HEK293 (cell line): Measurements from ENCODE around the gene EYA2.
A peak's percentile ranks its signal among the peaks of the same experiment; 100 is the strongest.

Experiments
- CTCF ChIA-PET: fragments of 350-600 bp; formaldehyde crosslinking; extraction: SDS; loops from one replicate; lab custom pipeline; 2021; ENCODE audit warnings: antibody characterized with exemption; lab: Yijun Ruan, JAX
- POLR2A ChIA-PET: fragments of 300-600 bp; formaldehyde crosslinking; extraction: SDS; loops from one replicate; lab custom pipeline; 2020; ENCODE audit warnings: antibody characterized with exemption, inconsistent platforms; lab: Yijun Ruan, JAX
- H3K27ac ChIP-seq: fragments of 200-500 bp; sonication (Bioruptor generic); 2 replicates; pipeline ENCODE4 v1.5.1; 2014; ENCODE audit warnings: low read depth, low read length, control low read depth, inconsistent platforms; ENCODE audit errors: extremely low read depth
- H3K36me3 ChIP-seq, 2 experiments: fragments of 200-500 bp in 1 of 2; sonication (Bioruptor generic) in 1 of 2; 1 replicate in 1 of 2; 2 replicates in 1 of 2; pipeline ENCODE4 v1.5.1; 2014 to 2017; ENCODE audit warnings: inconsistent platforms in 2 of 2, low read length in 2 of 2; ENCODE audit not compliant: control insufficient read depth in 2 of 2, insufficient read depth in 1 of 2
- H3K4me1 ChIP-seq: fragments of 200-500 bp; sonication (Bioruptor generic); 2 replicates; pipeline ENCODE4 v1.5.1; 2014; ENCODE audit warnings: mild to moderate bottlenecking, low read length, inconsistent platforms; ENCODE audit not compliant: control insufficient read depth, insufficient read depth
- H3K4me3 ChIP-seq: 2 replicates; pipeline ENCODE4 v1.5.1; 2011; ENCODE audit warnings: low read depth, mild to moderate bottlenecking, control low read depth, low read length, moderate library complexity
- H3K9me3 ChIP-seq: fragments of 200-500 bp; sonication (Bioruptor generic); 2 replicates; pipeline ENCODE4 v1.5.1; 2014; ENCODE audit warnings: low read depth, low read length, inconsistent platforms; ENCODE audit not compliant: control insufficient read depth, insufficient read depth
- GLIS2 ChIP-seq: fragments of 450-650 bp; formaldehyde crosslinking; IDR thresholded peaks from 2 replicates; pipeline ENCODE4 v1.5.1; 2016; ENCODE audit warnings: missing biosample characterization, missing genetic modification characterization
- HOXC10 ChIP-seq: sonication (generic); formaldehyde crosslinking; IDR thresholded peaks from 2 replicates; pipeline ENCODE4 v1.8.1; 2023; ENCODE audit warnings: mild to moderate bottlenecking, missing genetic modification reagents
- SALL2 ChIP-seq: fragments of 450-650 bp; formaldehyde crosslinking; IDR thresholded peaks from 2 replicates; pipeline ENCODE4 v1.5.0; 2017; ENCODE audit warnings: missing biosample characterization, mild to moderate bottlenecking, missing genetic modification characterization, borderline replicate concordance
- SCRT1 ChIP-seq: fragments of 450-650 bp; formaldehyde crosslinking; IDR thresholded peaks from 2 replicates; pipeline ENCODE4 v1.5.1; 2016; ENCODE audit warnings: missing biosample characterization, missing genetic modification characterization, borderline replicate concordance
- ZBTB20 ChIP-seq: fragments of 450-650 bp; formaldehyde crosslinking; IDR thresholded peaks from 2 replicates; pipeline ENCODE4 v1.5.1; 2016; ENCODE audit warnings: missing biosample characterization, missing genetic modification characterization
- ZIC2 ChIP-seq: fragments of 450-650 bp; formaldehyde crosslinking; IDR thresholded peaks from 2 replicates; pipeline ENCODE4 v1.5.1; 2016; ENCODE audit warnings: missing biosample characterization, missing genetic modification characterization
- ZNF184 ChIP-seq: fragments of 450-650 bp; IDR thresholded peaks from 2 replicates; pipeline ENCODE4 v1.5.1; 2018; ENCODE audit warnings: missing biosample characterization, mild to moderate bottlenecking, missing genetic modification characterization
- ZNF776 ChIP-seq: fragments of 450-650 bp; formaldehyde crosslinking; IDR thresholded peaks from 2 replicates; pipeline ENCODE4 v1.5.0; 2017; ENCODE audit warnings: missing biosample characterization, missing genetic modification characterization, borderline replicate concordance
- TF ChIP-seq, protein P1 (sequence below): fragments of 450-650 bp; formaldehyde crosslinking; IDR thresholded peaks from 2 replicates; pipeline ENCODE4 v1.5.1; 2016; ENCODE audit warnings: missing biosample characterization, missing genetic modification characterization, borderline replicate concordance
- TF ChIP-seq, protein P2 (sequence below): fragments of 450-650 bp; formaldehyde crosslinking; IDR thresholded peaks from 2 replicates; pipeline ENCODE4 v1.5.1; 2016; ENCODE audit warnings: missing biosample characterization, missing genetic modification characterization
- TF ChIP-seq, protein P3 (sequence below): fragments of 450-650 bp; formaldehyde crosslinking; IDR thresholded peaks from 2 replicates; pipeline ENCODE4 v1.5.0; 2017; ENCODE audit warnings: missing biosample characterization, missing genetic modification characterization, borderline replicate concordance
- TF ChIP-seq, protein P4 (sequence below): fragments of 450-650 bp; formaldehyde crosslinking; IDR thresholded peaks from 2 replicates; pipeline ENCODE4 v1.5.1; 2016; ENCODE audit warnings: missing biosample characterization, missing genetic modification characterization, low read depth
- TF ChIP-seq, protein P5 (sequence below): fragments of 450-650 bp; formaldehyde crosslinking; IDR thresholded peaks from 2 replicates; pipeline ENCODE4 v1.5.1; 2016; ENCODE audit warnings: missing biosample characterization, missing genetic modification characterization

The EYA2 gene

DNA sequence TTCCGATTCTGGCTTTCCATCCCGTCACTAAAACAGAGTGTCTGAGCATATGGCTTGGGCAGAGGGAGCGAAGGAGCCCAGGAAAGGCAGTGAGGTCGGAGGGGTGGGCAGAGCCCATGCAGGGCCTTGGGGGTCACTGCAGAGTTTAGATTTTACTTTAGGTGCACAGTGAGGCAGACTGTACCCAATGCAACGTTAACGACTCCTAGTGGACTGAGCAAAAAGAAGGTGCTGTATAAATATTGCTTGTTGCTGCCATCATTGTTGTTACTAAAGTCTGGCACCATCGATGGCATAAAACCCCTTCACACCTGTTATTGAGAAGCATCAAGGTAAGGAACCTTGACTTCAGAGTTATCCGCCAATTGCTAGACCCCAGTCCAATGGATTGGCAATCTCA is 119.0 kb downstream of the EYA2 start:
- POLR2A ChIA-PET = no interaction called here
- Histone ChIP-seq H3K4me1 (no peaks in the 10 kb centered on the region), H3K27ac (no peak overlapping the region), H3K4me3 (no peak overlapping the region), H3K36me3 (peaks cover 0 to 19% of the 10 kb centered on the region in 2 experiments; a peak in 1 of 3 replicates), H3K9me3 (no peaks in the 10 kb centered on the region)
- CTCF ChIA-PET = no interaction called here
- TF ChIP-seq, protein P1, sequence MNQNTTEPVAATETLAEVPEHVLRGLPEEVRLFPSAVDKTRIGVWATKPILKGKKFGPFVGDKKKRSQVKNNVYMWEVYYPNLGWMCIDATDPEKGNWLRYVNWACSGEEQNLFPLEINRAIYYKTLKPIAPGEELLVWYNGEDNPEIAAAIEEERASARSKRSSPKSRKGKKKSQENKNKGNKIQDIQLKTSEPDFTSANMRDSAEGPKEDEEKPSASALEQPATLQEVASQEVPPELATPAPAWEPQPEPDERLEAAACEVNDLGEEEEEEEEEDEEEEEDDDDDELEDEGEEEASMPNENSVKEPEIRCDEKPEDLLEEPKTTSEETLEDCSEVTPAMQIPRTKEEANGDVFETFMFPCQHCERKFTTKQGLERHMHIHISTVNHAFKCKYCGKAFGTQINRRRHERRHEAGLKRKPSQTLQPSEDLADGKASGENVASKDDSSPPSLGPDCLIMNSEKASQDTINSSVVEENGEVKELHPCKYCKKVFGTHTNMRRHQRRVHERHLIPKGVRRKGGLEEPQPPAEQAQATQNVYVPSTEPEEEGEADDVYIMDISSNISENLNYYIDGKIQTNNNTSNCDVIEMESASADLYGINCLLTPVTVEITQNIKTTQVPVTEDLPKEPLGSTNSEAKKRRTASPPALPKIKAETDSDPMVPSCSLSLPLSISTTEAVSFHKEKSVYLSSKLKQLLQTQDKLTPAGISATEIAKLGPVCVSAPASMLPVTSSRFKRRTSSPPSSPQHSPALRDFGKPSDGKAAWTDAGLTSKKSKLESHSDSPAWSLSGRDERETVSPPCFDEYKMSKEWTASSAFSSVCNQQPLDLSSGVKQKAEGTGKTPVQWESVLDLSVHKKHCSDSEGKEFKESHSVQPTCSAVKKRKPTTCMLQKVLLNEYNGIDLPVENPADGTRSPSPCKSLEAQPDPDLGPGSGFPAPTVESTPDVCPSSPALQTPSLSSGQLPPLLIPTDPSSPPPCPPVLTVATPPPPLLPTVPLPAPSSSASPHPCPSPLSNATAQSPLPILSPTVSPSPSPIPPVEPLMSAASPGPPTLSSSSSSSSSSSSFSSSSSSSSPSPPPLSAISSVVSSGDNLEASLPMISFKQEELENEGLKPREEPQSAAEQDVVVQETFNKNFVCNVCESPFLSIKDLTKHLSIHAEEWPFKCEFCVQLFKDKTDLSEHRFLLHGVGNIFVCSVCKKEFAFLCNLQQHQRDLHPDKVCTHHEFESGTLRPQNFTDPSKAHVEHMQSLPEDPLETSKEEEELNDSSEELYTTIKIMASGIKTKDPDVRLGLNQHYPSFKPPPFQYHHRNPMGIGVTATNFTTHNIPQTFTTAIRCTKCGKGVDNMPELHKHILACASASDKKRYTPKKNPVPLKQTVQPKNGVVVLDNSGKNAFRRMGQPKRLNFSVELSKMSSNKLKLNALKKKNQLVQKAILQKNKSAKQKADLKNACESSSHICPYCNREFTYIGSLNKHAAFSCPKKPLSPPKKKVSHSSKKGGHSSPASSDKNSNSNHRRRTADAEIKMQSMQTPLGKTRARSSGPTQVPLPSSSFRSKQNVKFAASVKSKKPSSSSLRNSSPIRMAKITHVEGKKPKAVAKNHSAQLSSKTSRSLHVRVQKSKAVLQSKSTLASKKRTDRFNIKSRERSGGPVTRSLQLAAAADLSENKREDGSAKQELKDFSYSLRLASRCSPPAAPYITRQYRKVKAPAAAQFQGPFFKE = no peak
- TF ChIP-seq ZNF184 (tag by site-specific recombination) (no peak), SALL2 (no peak), HOXC10 (CRISPR knock-in tag) (no peak), ZIC2 (tag by site-specific recombination) (no peak)
- TF ChIP-seq, protein P2, sequence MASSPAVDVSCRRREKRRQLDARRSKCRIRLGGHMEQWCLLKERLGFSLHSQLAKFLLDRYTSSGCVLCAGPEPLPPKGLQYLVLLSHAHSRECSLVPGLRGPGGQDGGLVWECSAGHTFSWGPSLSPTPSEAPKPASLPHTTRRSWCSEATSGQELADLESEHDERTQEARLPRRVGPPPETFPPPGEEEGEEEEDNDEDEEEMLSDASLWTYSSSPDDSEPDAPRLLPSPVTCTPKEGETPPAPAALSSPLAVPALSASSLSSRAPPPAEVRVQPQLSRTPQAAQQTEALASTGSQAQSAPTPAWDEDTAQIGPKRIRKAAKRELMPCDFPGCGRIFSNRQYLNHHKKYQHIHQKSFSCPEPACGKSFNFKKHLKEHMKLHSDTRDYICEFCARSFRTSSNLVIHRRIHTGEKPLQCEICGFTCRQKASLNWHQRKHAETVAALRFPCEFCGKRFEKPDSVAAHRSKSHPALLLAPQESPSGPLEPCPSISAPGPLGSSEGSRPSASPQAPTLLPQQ = no peak
- TF ChIP-seq, protein P3, sequence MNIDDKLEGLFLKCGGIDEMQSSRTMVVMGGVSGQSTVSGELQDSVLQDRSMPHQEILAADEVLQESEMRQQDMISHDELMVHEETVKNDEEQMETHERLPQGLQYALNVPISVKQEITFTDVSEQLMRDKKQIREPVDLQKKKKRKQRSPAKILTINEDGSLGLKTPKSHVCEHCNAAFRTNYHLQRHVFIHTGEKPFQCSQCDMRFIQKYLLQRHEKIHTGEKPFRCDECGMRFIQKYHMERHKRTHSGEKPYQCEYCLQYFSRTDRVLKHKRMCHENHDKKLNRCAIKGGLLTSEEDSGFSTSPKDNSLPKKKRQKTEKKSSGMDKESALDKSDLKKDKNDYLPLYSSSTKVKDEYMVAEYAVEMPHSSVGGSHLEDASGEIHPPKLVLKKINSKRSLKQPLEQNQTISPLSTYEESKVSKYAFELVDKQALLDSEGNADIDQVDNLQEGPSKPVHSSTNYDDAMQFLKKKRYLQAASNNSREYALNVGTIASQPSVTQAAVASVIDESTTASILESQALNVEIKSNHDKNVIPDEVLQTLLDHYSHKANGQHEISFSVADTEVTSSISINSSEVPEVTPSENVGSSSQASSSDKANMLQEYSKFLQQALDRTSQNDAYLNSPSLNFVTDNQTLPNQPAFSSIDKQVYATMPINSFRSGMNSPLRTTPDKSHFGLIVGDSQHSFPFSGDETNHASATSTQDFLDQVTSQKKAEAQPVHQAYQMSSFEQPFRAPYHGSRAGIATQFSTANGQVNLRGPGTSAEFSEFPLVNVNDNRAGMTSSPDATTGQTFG (tag by site-specific recombination) = no peak

DNA sequence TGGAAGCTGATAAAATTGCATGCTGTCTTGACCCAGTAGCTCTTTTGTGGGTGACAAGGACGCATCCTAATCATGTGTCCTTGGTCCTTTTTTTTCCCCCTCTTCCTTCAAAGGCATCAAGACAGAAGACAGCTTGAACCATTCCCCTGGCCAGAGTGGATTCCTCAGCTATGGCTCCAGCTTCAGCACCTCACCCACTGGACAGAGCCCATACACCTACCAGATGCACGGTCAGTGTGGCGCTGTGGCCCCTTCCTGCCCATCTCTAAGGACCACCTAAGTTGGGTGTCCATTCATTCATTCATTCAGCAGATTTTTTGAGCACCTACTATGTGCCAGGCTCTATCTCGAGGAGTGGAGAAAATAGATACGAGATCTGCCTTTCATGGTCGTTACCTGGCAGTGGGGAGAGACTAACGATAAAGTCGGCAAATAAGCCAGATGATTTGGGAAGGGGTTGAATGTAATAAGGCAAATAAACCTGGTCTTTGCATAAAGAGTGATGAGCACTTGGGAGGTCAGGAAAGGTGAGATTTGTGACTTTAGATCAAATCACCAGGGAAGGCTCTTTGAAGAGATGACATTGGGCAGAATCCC is 121.5 kb downstream of the EYA2 start:
- CTCF ChIA-PET = interaction anchor here (0.7 to 0.9 kb wide), 2 partner anchors 202 to 253 kb away, joined by 3 to 4 read pairs; no protein-coding TSS in a partner anchor
- Histone ChIP-seq H3K4me3 (no peak overlapping the region), H3K4me1 (no peaks in the 10 kb centered on the region)
- TF ChIP-seq ZNF776 (tag by site-specific recombination) = no peak
- no peak for TF ChIP-seq SCRT1 (tag by site-specific recombination)
- TF ChIP-seq, protein P4, sequence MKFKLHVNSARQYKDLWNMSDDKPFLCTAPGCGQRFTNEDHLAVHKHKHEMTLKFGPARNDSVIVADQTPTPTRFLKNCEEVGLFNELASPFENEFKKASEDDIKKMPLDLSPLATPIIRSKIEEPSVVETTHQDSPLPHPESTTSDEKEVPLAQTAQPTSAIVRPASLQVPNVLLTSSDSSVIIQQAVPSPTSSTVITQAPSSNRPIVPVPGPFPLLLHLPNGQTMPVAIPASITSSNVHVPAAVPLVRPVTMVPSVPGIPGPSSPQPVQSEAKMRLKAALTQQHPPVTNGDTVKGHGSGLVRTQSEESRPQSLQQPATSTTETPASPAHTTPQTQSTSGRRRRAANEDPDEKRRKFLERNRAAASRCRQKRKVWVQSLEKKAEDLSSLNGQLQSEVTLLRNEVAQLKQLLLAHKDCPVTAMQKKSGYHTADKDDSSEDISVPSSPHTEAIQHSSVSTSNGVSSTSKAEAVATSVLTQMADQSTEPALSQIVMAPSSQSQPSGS (tag by site-specific recombination) = no peak
- no peak for TF ChIP-seq ZBTB20 (tag by site-specific recombination)
- TF ChIP-seq GLIS2 = no peak
- TF ChIP-seq, protein P5, sequence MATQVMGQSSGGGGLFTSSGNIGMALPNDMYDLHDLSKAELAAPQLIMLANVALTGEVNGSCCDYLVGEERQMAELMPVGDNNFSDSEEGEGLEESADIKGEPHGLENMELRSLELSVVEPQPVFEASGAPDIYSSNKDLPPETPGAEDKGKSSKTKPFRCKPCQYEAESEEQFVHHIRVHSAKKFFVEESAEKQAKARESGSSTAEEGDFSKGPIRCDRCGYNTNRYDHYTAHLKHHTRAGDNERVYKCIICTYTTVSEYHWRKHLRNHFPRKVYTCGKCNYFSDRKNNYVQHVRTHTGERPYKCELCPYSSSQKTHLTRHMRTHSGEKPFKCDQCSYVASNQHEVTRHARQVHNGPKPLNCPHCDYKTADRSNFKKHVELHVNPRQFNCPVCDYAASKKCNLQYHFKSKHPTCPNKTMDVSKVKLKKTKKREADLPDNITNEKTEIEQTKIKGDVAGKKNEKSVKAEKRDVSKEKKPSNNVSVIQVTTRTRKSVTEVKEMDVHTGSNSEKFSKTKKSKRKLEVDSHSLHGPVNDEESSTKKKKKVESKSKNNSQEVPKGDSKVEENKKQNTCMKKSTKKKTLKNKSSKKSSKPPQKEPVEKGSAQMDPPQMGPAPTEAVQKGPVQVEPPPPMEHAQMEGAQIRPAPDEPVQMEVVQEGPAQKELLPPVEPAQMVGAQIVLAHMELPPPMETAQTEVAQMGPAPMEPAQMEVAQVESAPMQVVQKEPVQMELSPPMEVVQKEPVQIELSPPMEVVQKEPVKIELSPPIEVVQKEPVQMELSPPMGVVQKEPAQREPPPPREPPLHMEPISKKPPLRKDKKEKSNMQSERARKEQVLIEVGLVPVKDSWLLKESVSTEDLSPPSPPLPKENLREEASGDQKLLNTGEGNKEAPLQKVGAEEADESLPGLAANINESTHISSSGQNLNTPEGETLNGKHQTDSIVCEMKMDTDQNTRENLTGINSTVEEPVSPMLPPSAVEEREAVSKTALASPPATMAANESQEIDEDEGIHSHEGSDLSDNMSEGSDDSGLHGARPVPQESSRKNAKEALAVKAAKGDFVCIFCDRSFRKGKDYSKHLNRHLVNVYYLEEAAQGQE (tag by site-specific recombination) = peak; percentile 94
- TF ChIP-seq, all 188 proteins: peak for 1
- Histone ChIP-seq H3K36me3 (peaks cover 0 to 14% of the 10 kb centered on the region in 2 experiments; a peak in 1 of 3 replicates), H3K27ac (no peak overlapping the region), H3K9me3 (no peaks in the 10 kb centered on the region)
- POLR2A ChIA-PET = no interaction called here
